ENCODE results near the gene ZNF69. TPM values are rescaled to one million over a fixed set of nuclear protein-coding genes. Genes with fewer than 3 reads are reported as not detected.

ZNF69 gene
- total and polyA plus RNA-seq, 2 donors (not counting 3 experiments of a cell fraction or from before 2014, with no cell fraction given) = 1.9 to 5.6 TPM

GRCh38 chr19:11881151-11881800, 6.3 kb upstream of the ZNF69 start:
- TF ChIP-seq MYC (IDR thresholded peaks at IDR 0.05; ENCODE audit: low read depth, low read length) = no peak
- peak; percentile 68 to 70 for TF ChIP-seq CTCF (IDR thresholded peaks at IDR 0.05; ENCODE audit: extremely low read depth in 1 of 2, insufficient read depth in 1 of 2, low read depth in 1 of 2, low read length in 2 of 2)
- CTCF ChIA-PET = interaction anchor here (0.7 to 6.9 kb wide), 3 partner anchors 42 to 790 kb away, joined by 4 to 39 read pairs (median 5); no protein-coding TSS in a partner anchor
- Histone ChIP-seq H2AFZ (ENCODE audit: low read depth, low read length) (no peak overlapping the region), H3K4me2 (ENCODE audit: insufficient read depth, low read length) (no peak overlapping the region), H4K20me1 (replicated peaks; ENCODE audit: control insufficient read depth, extremely low read depth, insufficient read depth, low read length) (no peaks in the 10 kb centered on the region), H3K9me1 (replicated peaks; ENCODE audit: control insufficient read depth, extremely low read depth, insufficient read depth, low read length) (no peaks in the 10 kb centered on the region), H3K27ac (ENCODE audit: insufficient read depth, low read depth, low read length) (no peak overlapping the region), H3K4me3 (replicated peaks in 1 of 3; ENCODE audit: insufficient read depth in 1 of 3, low read depth in 1 of 3, low read length in 3 of 3) (no peak overlapping the region), H3K79me2 (ENCODE audit: control insufficient read depth, insufficient read depth, low read length) (no peaks in the 10 kb centered on the region), H3K36me3 (ENCODE audit: control insufficient read depth in 2 of 2, extremely low read depth in 1 of 2, insufficient read depth in 2 of 2, low read length in 2 of 2) (no peaks in the 10 kb centered on the region), H3K9ac (replicated peaks; ENCODE audit: extremely low read depth, insufficient read depth, low read length) (no peak overlapping the region), H3K4me1 (ENCODE audit: control insufficient read depth, extremely low read depth, insufficient read depth, low read length) (no peaks in the 10 kb centered on the region), H3K9me3 (replicated peaks; ENCODE audit: control insufficient read depth, insufficient read depth, low read length) (no peaks in the 10 kb centered on the region), H3K27me3 (ENCODE audit: control insufficient read depth in 2 of 2, insufficient read depth in 2 of 2, low read length in 2 of 2) (no peaks in the 10 kb centered on the region)
- dilution Hi-C loops (cut with MboI; ENCODE audit: extremely low pct_ligation_motif_present, low sequenced_read_pairs) = no loop called here
- intact Hi-C loops (cut with micrococcal nuclease) = loop anchor here (1.0 kb wide), 2 partner anchors 107 to 260 kb away; no protein-coding TSS in a partner anchor
- BruUV-seq (replicated peaks) = no TSS peak
- POLR2A ChIA-PET = no interaction called here
- DNase-seq (ENCODE audit: low read depth, low spot score) = peak; percentile 54
- peak; percentile 90 for FAIRE-seq

GRCh38 chr19:11882606-11883005, 5.0 kb upstream of the ZNF69 start:
- Histone ChIP-seq H3K27ac (ENCODE audit: insufficient read depth, low read depth, low read length) (no peak overlapping the region), H4K20me1 (replicated peaks; ENCODE audit: control insufficient read depth, extremely low read depth, insufficient read depth, low read length) (no peaks in the 10 kb centered on the region), H3K4me3 (replicated peaks in 1 of 3; ENCODE audit: insufficient read depth in 1 of 3, low read depth in 1 of 3, low read length in 3 of 3) (no peak overlapping the region), H3K4me1 (ENCODE audit: control insufficient read depth, extremely low read depth, insufficient read depth, low read length) (no peaks in the 10 kb centered on the region), H3K9ac (replicated peaks; ENCODE audit: extremely low read depth, insufficient read depth, low read length) (no peak overlapping the region), H3K9me3 (replicated peaks; ENCODE audit: control insufficient read depth, insufficient read depth, low read length) (no peaks in the 10 kb centered on the region), H3K79me2 (ENCODE audit: control insufficient read depth, insufficient read depth, low read length) (no peaks in the 10 kb centered on the region), H3K27me3 (ENCODE audit: control insufficient read depth in 2 of 2, insufficient read depth in 2 of 2, low read length in 2 of 2) (no peaks in the 10 kb centered on the region), H3K4me2 (ENCODE audit: insufficient read depth, low read length) (no peak overlapping the region), H3K9me1 (replicated peaks; ENCODE audit: control insufficient read depth, extremely low read depth, insufficient read depth, low read length) (no peaks in the 10 kb centered on the region), H3K36me3 (ENCODE audit: control insufficient read depth in 2 of 2, extremely low read depth in 1 of 2, insufficient read depth in 2 of 2, low read length in 2 of 2) (no peaks in the 10 kb centered on the region), H2AFZ (ENCODE audit: low read depth, low read length) (no peak overlapping the region)
- BruUV-seq (replicated peaks) = no TSS peak
- POLR2A ChIA-PET = no interaction called here
- CTCF ChIA-PET = interaction anchor here (6.9 kb wide), 1 partner anchor 106 kb away, joined by 39 read pairs; no protein-coding TSS in a partner anchor
- intact Hi-C loops (cut with micrococcal nuclease) (no loop called here), dilution Hi-C loops (cut with MboI; ENCODE audit: extremely low pct_ligation_motif_present, low sequenced_read_pairs) (no loop called here)
- TF ChIP-seq GATA2 (IDR thresholded peaks at IDR 0.05; ENCODE audit: insufficient read depth, insufficient read length, low read depth, low read length) = no peak
- no peak for TF ChIP-seq MAX (IDR thresholded peaks at IDR 0.05; ENCODE audit: insufficient read depth, insufficient read length)
- TF ChIP-seq POLR2A (IDR thresholded peaks at IDR 0.05; ENCODE audit: low read depth, low read length) = no peak
- TF ChIP-seq CTCF (IDR thresholded peaks at IDR 0.05; ENCODE audit: extremely low read depth in 1 of 2, insufficient read depth in 1 of 2, low read depth in 1 of 2, low read length in 2 of 2) = no peak
- no peak for TF ChIP-seq FOS (IDR thresholded peaks at IDR 0.05; ENCODE audit: borderline replicate concordance, insufficient read depth, low read length)
- no peak for TF ChIP-seq MYC (IDR thresholded peaks at IDR 0.05; ENCODE audit: low read depth, low read length)
- TF ChIP-seq POLR2AphosphoS5 (IDR thresholded peaks at IDR 0.05; ENCODE audit: insufficient read depth, low read depth, low read length) = no peak
- TF ChIP-seq JUN (IDR thresholded peaks at IDR 0.05; ENCODE audit: borderline replicate concordance, insufficient read depth, insufficient read length, low read depth) = no peak
- TF ChIP-seq EZH2 (IDR thresholded peaks at IDR 0.05; ENCODE audit: borderline replicate concordance, low read depth, low read length, severe bottlenecking) = no peak
- DNase-seq (ENCODE audit: low read depth, low spot score) = no peak
- no peak for FAIRE-seq
